Muscle layer of colon (tissue), 2 donors: ENCODE measurements around the gene ZBTB20.

ENCODE experiments used
- H3K27ac ChIP-seq: one replicate; pipeline ENCODE4 v1.7.0; 2013; ENCODE audit warnings: low read depth, mild to moderate bottlenecking, low read length, moderate library complexity
- H3K27me3 ChIP-seq, 2 donors: one replicate each; pipeline ENCODE4 v1.7.0; 2013; ENCODE audit warnings: low read length in 2 of 2, mild to moderate bottlenecking in 2 of 2; ENCODE audit not compliant: insufficient read depth in 2 of 2, control insufficient read depth in 1 of 2
- H3K36me3 ChIP-seq: one replicate; pipeline ENCODE4 v1.7.0; 2013; ENCODE audit warnings: mild to moderate bottlenecking, low read length; ENCODE audit not compliant: insufficient read depth
- H3K4me1 ChIP-seq: one replicate; pipeline ENCODE4 v1.7.0; 2013; ENCODE audit warnings: mild to moderate bottlenecking, low read length; ENCODE audit not compliant: insufficient read depth
- H3K4me3 ChIP-seq, 2 donors: one replicate each; pipeline ENCODE4 v1.7.0; 2013; ENCODE audit warnings: low read length in 2 of 2, low read depth in 1 of 2, mild to moderate bottlenecking in 1 of 2, moderate library complexity in 1 of 2
- H3K9ac ChIP-seq: one replicate; pipeline ENCODE4 v1.7.0; 2013; ENCODE audit warnings: low read length
- H3K9me3 ChIP-seq: one replicate; pipeline ENCODE4 v1.7.0; 2013; ENCODE audit warnings: mild to moderate bottlenecking, low read length
- donor health status: abdominal sarcoma.
- donor health status: Adenocarcinoma of cecum.

The ZBTB20 gene

GRCh38 chr3:114378760-114379159, 768.3 kb downstream of the ZBTB20 start:
- Histone ChIP-seq H3K9me3 (no peaks in the 10 kb centered on the region), H3K4me1 (peaks cover 53% of the 10 kb centered on the region), H3K4me3 (no peak overlapping the region), H3K9ac (no peak overlapping the region), H3K27me3 (no peaks in the 10 kb centered on the region), H3K36me3 (peaks cover 5% of the 10 kb centered on the region), H3K27ac (peak overlapping the region; percentile 24)

GRCh38 chr3:114377426-114377825, 769.7 kb downstream of the ZBTB20 start:
- Histone ChIP-seq H3K4me1 (peaks cover 53% of the 10 kb centered on the region), H3K27me3 (no peaks in the 10 kb centered on the region), H3K4me3 (no peak overlapping the region), H3K9me3 (no peaks in the 10 kb centered on the region), H3K36me3 (peaks cover 5% of the 10 kb centered on the region), H3K9ac (no peak overlapping the region), H3K27ac (no peak overlapping the region)

GRCh38 chr3:114376516-114377185, 770.4 kb downstream of the ZBTB20 start:
- Histone ChIP-seq H3K36me3 (peaks cover 5% of the 10 kb centered on the region), H3K9me3 (no peaks in the 10 kb centered on the region), H3K27me3 (no peaks in the 10 kb centered on the region), H3K4me1 (peaks cover 53% of the 10 kb centered on the region), H3K27ac (no peak overlapping the region), H3K4me3 (no peak overlapping the region), H3K9ac (no peak overlapping the region)

- H3K27me3 ChIP-seq, result no peaks in the 10 kb centered on the region
- peaks cover 5% of the 10 kb centered on the region for H3K36me3 ChIP-seq
- no peaks in the 10 kb centered on the region for H3K9me3 ChIP-seq
- no peak overlapping the region for H3K9ac ChIP-seq
- no peak overlapping the region for H3K4me3 ChIP-seq
- H3K27ac ChIP-seq, result no peak overlapping the region
- H3K4me1 ChIP-seq, result peaks cover 48% of the 10 kb centered on the region
Measured at GRCh38 chr3:114375608-114376421, 771.3 kb downstream of the ZBTB20 start.

- Histone ChIP-seq H3K27me3 (no peaks in the 10 kb centered on the region), H3K27ac (no peak overlapping the region), H3K9me3 (no peaks in the 10 kb centered on the region), H3K9ac (no peak overlapping the region), H3K36me3 (peaks cover 5% of the 10 kb centered on the region), H3K4me1 (peaks cover 45% of the 10 kb centered on the region), H3K4me3 (no peak overlapping the region)
Measured at GRCh38 chr3:114374433-114374990, 772.6 kb downstream of the ZBTB20 start.

- Histone ChIP-seq H3K27ac (no peak overlapping the region), H3K27me3 (no peaks in the 10 kb centered on the region), H3K4me3 (no peak overlapping the region), H3K4me1 (peaks cover 31% of the 10 kb centered on the region), H3K9me3 (no peaks in the 10 kb centered on the region), H3K9ac (no peak overlapping the region), H3K36me3 (no peaks in the 10 kb centered on the region)
Measured at GRCh38 chr3:114370537-114371174, 776.4 kb downstream of the ZBTB20 start.

- peaks cover 44% of the 10 kb centered on the region for H3K4me1 ChIP-seq
Measured at GRCh38 chr3:114365909-114366308, 781.2 kb downstream of the ZBTB20 start.

GRCh38 chr3:114364806-114365654, 782.1 kb downstream of the ZBTB20 start:
- H3K36me3 ChIP-seq, result no peaks in the 10 kb centered on the region
- H3K9ac ChIP-seq, result no peak overlapping the region
- no peak overlapping the region for H3K27ac ChIP-seq
- no peak overlapping the region for H3K4me3 ChIP-seq
- no peaks in the 10 kb centered on the region for H3K9me3 ChIP-seq
- no peaks in the 10 kb centered on the region for H3K27me3 ChIP-seq
- H3K4me1 ChIP-seq, result peaks cover 36% of the 10 kb centered on the region

More at GRCh38 chr3:114365909-114366308, 781.2 kb downstream of the ZBTB20 start:
- no peak overlapping the region for H3K4me3 ChIP-seq
- H3K27ac ChIP-seq, result no peak overlapping the region
- no peak overlapping the region for H3K9ac ChIP-seq
- H3K9me3 ChIP-seq, result no peaks in the 10 kb centered on the region
- H3K27me3 ChIP-seq, result no peaks in the 10 kb centered on the region
- no peaks in the 10 kb centered on the region for H3K36me3 ChIP-seq

- Histone ChIP-seq H3K27ac (peak overlapping the region; percentile 33), H3K36me3 (no peaks in the 10 kb centered on the region), H3K9me3 (no peaks in the 10 kb centered on the region), H3K27me3 (no peaks in the 10 kb centered on the region), H3K4me3 (no peak overlapping the region), H3K9ac (no peak overlapping the region), H3K4me1 (peaks cover 34% of the 10 kb centered on the region)
Measured at GRCh38 chr3:114363554-114364202, 783.4 kb downstream of the ZBTB20 start.

- no peak overlapping the region for H3K27ac ChIP-seq
- H3K4me3 ChIP-seq, result no peak overlapping the region
- H3K9ac ChIP-seq, result no peak overlapping the region
- peaks cover 34% of the 10 kb centered on the region for H3K4me1 ChIP-seq
- no peaks in the 10 kb centered on the region for H3K36me3 ChIP-seq
- H3K27me3 ChIP-seq, result no peaks in the 10 kb centered on the region
- H3K9me3 ChIP-seq, result no peaks in the 10 kb centered on the region
Measured at GRCh38 chr3:114362815-114363214, 784.3 kb downstream of the ZBTB20 start.
